22Rv1 (cell line): ENCODE measurements around the gene BCAS1.

ENCODE experiments used
- CTCF ChIP-seq: fragments of 450-650 bp; IDR thresholded peaks from 2 replicates; pipeline ENCODE4 v1.5.1; 2017; ENCODE audit warnings: mild to moderate bottlenecking
- ZFX ChIP-seq: fragments of 450-650 bp; IDR thresholded peaks from 2 replicates; pipeline ENCODE4 v1.6.1; 2017; ENCODE audit warnings: antibody characterized with exemption, borderline replicate concordance

- TF ChIP-seq CTCF: no peak
- TF ChIP-seq ZFX: no peak
Measured at GRCh38 chr20:54097236-54097529, 26.8 kb upstream of the BCAS1 start.
